SJCRH30 (cell line): ENCODE data around the gene TNFRSF21. TPM values are rescaled to one million over a fixed set of nuclear protein-coding genes. Genes with fewer than 3 reads are reported as not detected.
"Not testable (repeated sequence)": the region's sequence is repeated elsewhere in the genome, so short reads cannot be mapped to it uniquely, and the experiment has no call there.

ENCODE experiments used
- DNase-seq, 2 experiments: peaks; one replicate each; pipeline ENCODE4 v3.0.0-alpha.2; 2015 to 2020
- H3K27ac ChIP-seq: fragments of 250-450 bp; sonication (Bioruptor Pico); 2 replicates; pipeline ENCODE4 v1.5.1; 2020; ENCODE audit warnings: mild to moderate bottlenecking, moderate library complexity
- H3K27me3 ChIP-seq: fragments of 250-450 bp; sonication (Bioruptor Pico); 2 replicates; pipeline ENCODE4 v1.5.1; 2020; ENCODE audit warnings: mild to moderate bottlenecking, moderate library complexity
- H3K36me3 ChIP-seq: fragments of 250-450 bp; sonication (Bioruptor Pico); 2 replicates; pipeline ENCODE4 v1.5.1; 2020; ENCODE audit warnings: mild to moderate bottlenecking, moderate library complexity
- H3K4me1 ChIP-seq: fragments of 250-450 bp; sonication (Bioruptor Pico); 2 replicates; pipeline ENCODE4 v1.5.1; 2020; ENCODE audit warnings: mild to moderate bottlenecking, moderate library complexity
- H3K4me3 ChIP-seq: fragments of 250-450 bp; sonication (Bioruptor Pico); 2 replicates; pipeline ENCODE4 v1.5.1; 2020; ENCODE audit warnings: mild to moderate bottlenecking, moderate library complexity
- H3K9me3 ChIP-seq: fragments of 250-450 bp; sonication (Bioruptor Pico); replicated peaks from 2 replicates; pipeline ENCODE4 v1.5.1; 2020; ENCODE audit warnings: mild to moderate bottlenecking, moderate library complexity
- total RNA-seq: library from RNA; depleted of rRNA; stranded (reverse); fragments of >200 nt; shearing (Covaris generic); gene quantifications from 2 replicates; pipeline ENCODE4 v1.2.3, GENCODE V29; 2014

Gene TNFRSF21
- total RNA-seq, 1 experiment from 2014 or later, result 25.1 TPM

GRCh38 chr6:47342824-47343223, 33.1 kb upstream of the TNFRSF21 start:
- Histone ChIP-seq H3K4me1 (no peaks in the 10 kb centered on the region), H3K36me3 (no peaks in the 10 kb centered on the region), H3K4me3 (no peak overlapping the region), H3K27me3 (no peaks in the 10 kb centered on the region), H3K9me3 (no peaks in the 10 kb centered on the region), H3K27ac (no peak overlapping the region)
- DNase-seq, result no peak

- Histone ChIP-seq H3K36me3 (no peaks in the 10 kb centered on the region), H3K27me3 (no peaks in the 10 kb centered on the region), H3K27ac (no peak overlapping the region), H3K4me3 (no peak overlapping the region), H3K4me1 (0 out of 2 replicates have a peak, but pooled peaks cover 3% of the 10 kb centered on the region), H3K9me3 (no peaks in the 10 kb centered on the region)
- DNase-seq, result no peak
Observed at GRCh38 chr6:47337519-47337918, 27.8 kb upstream of the TNFRSF21 start.

GRCh38 chr6:47336334-47336733, 26.6 kb upstream of the TNFRSF21 start:
- Histone ChIP-seq H3K4me1 (0 out of 2 replicates have a peak, but pooled peaks cover 3% of the 10 kb centered on the region), H3K9me3 (no peaks in the 10 kb centered on the region), H3K27me3 (no peaks in the 10 kb centered on the region), H3K4me3 (no peak overlapping the region), H3K36me3 (no peaks in the 10 kb centered on the region), H3K27ac (no peak overlapping the region)
- no peak for DNase-seq

GRCh38 chr6:47335466-47335865, 25.8 kb upstream of the TNFRSF21 start:
- no peak overlapping the region for H3K4me3 ChIP-seq
- no peaks in the 10 kb centered on the region for H3K36me3 ChIP-seq
- H3K9me3 ChIP-seq, result no peaks in the 10 kb centered on the region
- H3K27ac ChIP-seq, result no peak overlapping the region
- no peak for DNase-seq
- 0 out of 2 replicates have a peak, but pooled peaks cover 3% of the 10 kb centered on the region for H3K4me1 ChIP-seq
- H3K27me3 ChIP-seq, result no peaks in the 10 kb centered on the region

GRCh38 chr6:47334334-47334733, 24.6 kb upstream of the TNFRSF21 start:
- Histone ChIP-seq H3K4me3 (no peak overlapping the region), H3K9me3 (no peaks in the 10 kb centered on the region), H3K4me1 (0 out of 2 replicates have a peak, but pooled peaks cover 3% of the 10 kb centered on the region), H3K36me3 (no peaks in the 10 kb centered on the region), H3K27me3 (no peaks in the 10 kb centered on the region), H3K27ac (no peak overlapping the region)
- no peak for DNase-seq

- not testable (repeated sequence) for DNase-seq, H3K4me3 ChIP-seq, H3K27ac ChIP-seq, H3K4me1 ChIP-seq, H3K9me3 ChIP-seq, H3K36me3 ChIP-seq, H3K27me3 ChIP-seq
Observed at GRCh38 chr6:47328606-47329005, 18.9 kb upstream of the TNFRSF21 start.

- DNase-seq, result not testable (repeated sequence)
Observed at GRCh38 chr6:47328139-47328538, 18.4 kb upstream of the TNFRSF21 start.

GRCh38 chr6:47323887-47324286, 14.2 kb upstream of the TNFRSF21 start:
- no peaks in the 10 kb centered on the region for H3K27me3 ChIP-seq
- DNase-seq, result no peak
- no peaks in the 10 kb centered on the region for H3K9me3 ChIP-seq
- H3K4me1 ChIP-seq, result no peaks in the 10 kb centered on the region
- no peak overlapping the region for H3K4me3 ChIP-seq
- no peaks in the 10 kb centered on the region for H3K36me3 ChIP-seq
- no peak overlapping the region for H3K27ac ChIP-seq

More at GRCh38 chr6:47328139-47328538, 18.4 kb upstream of the TNFRSF21 start:
- H3K4me3 ChIP-seq, H3K27ac ChIP-seq, H3K9me3 ChIP-seq, H3K36me3 ChIP-seq, H3K27me3 ChIP-seq, H3K4me1 ChIP-seq: not testable (repeated sequence)

- H3K4me1 ChIP-seq, result no peaks in the 10 kb centered on the region
- DNase-seq, result no peak
- no peaks in the 10 kb centered on the region for H3K9me3 ChIP-seq
- no peaks in the 10 kb centered on the region for H3K27me3 ChIP-seq
- H3K36me3 ChIP-seq, result no peaks in the 10 kb centered on the region
- H3K4me3 ChIP-seq, result no peak overlapping the region
- no peak overlapping the region for H3K27ac ChIP-seq
Observed at GRCh38 chr6:47323321-47323720, 13.6 kb upstream of the TNFRSF21 start.

GRCh38 chr6:47321577-47321976, 11.9 kb upstream of the TNFRSF21 start:
- Histone ChIP-seq H3K27me3 (no peaks in the 10 kb centered on the region), H3K9me3 (no peaks in the 10 kb centered on the region), H3K4me3 (no peak overlapping the region), H3K36me3 (no peaks in the 10 kb centered on the region), H3K4me1 (no peaks in the 10 kb centered on the region), H3K27ac (no peak overlapping the region)
- DNase-seq, result no peak

GRCh38 chr6:47319867-47320266, 10.2 kb upstream of the TNFRSF21 start:
- no peaks in the 10 kb centered on the region for H3K4me1 ChIP-seq
- no peaks in the 10 kb centered on the region for H3K27me3 ChIP-seq
- no peak overlapping the region for H3K27ac ChIP-seq
- DNase-seq, result no peak
- no peaks in the 10 kb centered on the region for H3K36me3 ChIP-seq
- H3K9me3 ChIP-seq, result no peaks in the 10 kb centered on the region
- no peak overlapping the region for H3K4me3 ChIP-seq

GRCh38 chr6:47319382-47319781, 9.7 kb upstream of the TNFRSF21 start:
- H3K9me3 ChIP-seq, result no peaks in the 10 kb centered on the region
- DNase-seq, result no peak

GRCh38 chr6:47318236-47318989, 8.7 kb upstream of the TNFRSF21 start:
- H3K27ac ChIP-seq, result no peak overlapping the region
- H3K9me3 ChIP-seq, result no peaks in the 10 kb centered on the region
- H3K4me1 ChIP-seq, result no peaks in the 10 kb centered on the region
- no peaks in the 10 kb centered on the region for H3K36me3 ChIP-seq
- DNase-seq, result no peak
- no peak overlapping the region for H3K4me3 ChIP-seq
- no peaks in the 10 kb centered on the region for H3K27me3 ChIP-seq

More at GRCh38 chr6:47319382-47319781, 9.7 kb upstream of the TNFRSF21 start:
- no peak overlapping the region for H3K27ac ChIP-seq
- no peaks in the 10 kb centered on the region for H3K36me3 ChIP-seq
- H3K4me1 ChIP-seq, result no peaks in the 10 kb centered on the region
- H3K27me3 ChIP-seq, result no peaks in the 10 kb centered on the region
- H3K4me3 ChIP-seq, result no peak overlapping the region

- not testable (repeated sequence) for H3K4me1 ChIP-seq, H3K27ac ChIP-seq, H3K4me3 ChIP-seq, H3K36me3 ChIP-seq, H3K9me3 ChIP-seq, H3K27me3 ChIP-seq, DNase-seq
Observed at GRCh38 chr6:47315181-47315580, 5.5 kb upstream of the TNFRSF21 start.

GRCh38 chr6:47310131-47310480, 401 bp upstream of the TNFRSF21 start:
- no peak for DNase-seq
- no peaks in the 10 kb centered on the region for H3K36me3 ChIP-seq
- H3K4me1 ChIP-seq, result peaks cover 6% of the 10 kb centered on the region
- H3K9me3 ChIP-seq, result no peaks in the 10 kb centered on the region
- no peak overlapping the region for H3K27ac ChIP-seq
- H3K4me3 ChIP-seq, result peak overlapping the region; percentile 67
- H3K27me3 ChIP-seq, result no peaks in the 10 kb centered on the region
